GM21717 (cell line): ENCODE measurements around the gene UACA.
"Not testable (repeated sequence)": the region's sequence is repeated elsewhere in the genome, so short reads cannot be mapped to it uniquely, and the experiment has no call there.

Source experiments
- ATAC-seq: cut with Tn5 transposase; IDR thresholded peaks from one replicate; pipeline ENCODE4 v1.9.1; 2021; ENCODE audit warnings: mild to moderate bottlenecking, moderate library complexity; ENCODE audit not compliant: unreplicated experiment

The UACA gene

DNA sequence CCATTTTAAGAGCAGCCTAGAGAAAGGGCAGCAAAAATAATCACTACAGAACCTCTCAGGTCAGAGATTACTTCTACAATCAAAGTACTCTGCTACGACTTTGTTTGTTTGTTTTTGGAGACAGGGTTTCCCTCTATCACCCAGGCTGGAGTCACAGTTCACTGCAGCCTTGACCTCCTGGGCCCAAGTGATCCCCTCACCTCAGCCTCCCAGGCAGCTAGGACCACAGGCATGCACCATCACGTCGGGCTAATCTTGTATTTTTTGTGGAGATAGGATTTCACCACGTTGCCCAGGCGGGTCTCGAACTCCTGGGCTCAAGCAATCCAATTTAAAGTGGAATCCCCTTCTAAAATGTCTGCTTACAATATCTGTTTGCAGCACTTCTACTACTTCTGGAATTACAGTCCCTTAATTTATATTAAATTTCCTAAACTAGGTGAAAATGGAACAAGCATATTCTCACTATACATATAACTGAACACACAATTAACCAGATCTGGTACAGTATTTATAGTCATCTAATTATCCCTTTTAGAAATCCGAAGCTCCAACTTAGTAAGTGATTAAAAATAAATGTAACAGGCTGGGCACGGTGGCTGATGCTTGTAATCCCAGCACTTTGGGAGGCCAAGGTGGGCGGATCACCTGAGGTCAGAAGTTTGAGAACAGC lies 4.4 kb downstream of the UACA start:
- ATAC-seq = no peak

DNA sequence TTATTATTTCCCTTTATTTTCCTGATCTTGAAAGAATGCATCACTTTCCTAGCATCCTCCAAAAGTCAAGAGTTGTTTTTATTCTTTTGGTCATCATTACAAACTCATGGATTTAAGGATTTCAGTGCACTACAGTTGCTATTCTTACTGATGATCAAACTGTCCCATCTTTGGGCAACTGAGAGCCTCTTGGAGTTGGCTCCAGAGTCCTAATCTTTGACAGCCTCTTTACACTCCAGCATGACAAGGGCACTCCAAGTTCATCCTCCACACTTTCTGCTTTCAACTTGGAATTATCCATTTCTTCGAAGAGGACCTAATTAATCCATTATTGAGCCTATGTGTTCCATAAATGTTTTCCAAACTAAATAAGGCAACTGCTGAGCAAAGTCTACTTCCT lies 5.7 kb downstream of the UACA start:
- ATAC-seq = no peak

DNA sequence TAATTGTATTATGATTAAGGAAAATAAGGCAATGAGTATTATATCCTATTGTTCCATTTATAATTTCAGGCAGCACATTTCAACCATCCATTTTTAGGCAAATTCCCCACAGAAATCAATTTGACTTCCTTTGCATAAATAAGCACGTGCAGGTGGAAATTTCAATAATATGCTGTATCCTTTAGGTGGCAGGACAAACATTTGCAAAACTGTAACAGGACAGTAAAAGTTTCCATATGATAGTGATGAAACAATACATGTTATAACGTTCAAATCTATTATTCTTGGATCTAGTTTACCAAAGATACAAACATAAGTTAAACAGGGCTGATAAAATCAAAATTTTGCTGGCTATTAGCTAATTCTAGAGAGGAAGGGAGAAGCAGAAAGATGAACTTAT lies 8.5 kb downstream of the UACA start:
- no peak for ATAC-seq

DNA sequence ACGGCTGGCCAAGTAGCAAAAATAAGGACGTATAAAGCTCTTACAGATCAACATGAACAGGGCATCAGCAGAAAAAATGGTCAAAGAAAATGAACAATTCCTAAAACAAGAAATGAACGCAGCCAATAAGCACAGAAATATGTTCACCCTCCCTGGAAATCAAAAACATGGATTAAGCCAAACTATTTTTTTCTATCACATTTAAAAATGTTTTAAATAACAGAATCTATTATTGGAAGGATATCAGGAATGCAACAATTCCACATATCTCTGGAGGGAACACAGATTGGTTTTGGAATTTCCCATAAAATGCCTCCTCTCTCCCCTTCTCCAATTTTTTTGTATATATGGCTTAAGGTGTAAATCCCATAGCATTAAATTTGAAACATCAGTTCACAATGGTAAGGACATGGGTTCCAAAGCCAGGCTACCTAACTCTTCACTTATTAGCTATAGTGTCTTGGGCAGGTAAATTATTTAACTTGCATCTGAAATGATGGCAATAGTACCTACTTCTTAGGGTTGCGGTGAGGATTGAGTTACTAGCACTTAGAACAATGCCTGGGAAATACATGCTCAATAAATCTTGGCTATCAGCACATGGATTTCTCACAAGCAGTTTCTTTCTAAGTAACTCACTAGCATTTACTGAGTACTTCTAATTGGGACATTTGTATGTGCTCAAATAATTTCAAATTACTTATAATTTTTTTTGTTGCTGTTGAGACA lies 10.1 kb downstream of the UACA start:
- ATAC-seq = no peak

DNA sequence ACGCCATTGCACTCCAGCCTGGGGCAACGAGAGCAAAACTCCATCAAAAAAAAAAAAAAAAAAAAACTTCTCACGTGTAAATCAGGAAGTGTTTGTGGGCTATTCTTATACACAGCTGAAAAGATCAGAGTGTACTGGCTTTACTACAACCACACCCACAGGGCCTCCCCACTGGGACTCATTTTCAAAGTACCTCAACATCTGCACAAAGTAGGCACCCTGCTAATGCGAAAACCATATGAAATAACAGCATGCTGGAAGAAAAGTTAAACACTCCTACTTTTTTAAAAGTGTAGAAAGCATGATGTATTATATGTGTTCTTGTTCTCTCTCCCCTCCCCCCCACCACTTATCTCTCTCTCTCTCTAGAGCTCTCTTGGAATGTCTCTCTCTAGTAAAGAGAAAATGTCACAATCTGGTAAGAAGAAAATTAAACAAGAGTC lies 11.1 kb downstream of the UACA start:
- no peak for ATAC-seq

DNA sequence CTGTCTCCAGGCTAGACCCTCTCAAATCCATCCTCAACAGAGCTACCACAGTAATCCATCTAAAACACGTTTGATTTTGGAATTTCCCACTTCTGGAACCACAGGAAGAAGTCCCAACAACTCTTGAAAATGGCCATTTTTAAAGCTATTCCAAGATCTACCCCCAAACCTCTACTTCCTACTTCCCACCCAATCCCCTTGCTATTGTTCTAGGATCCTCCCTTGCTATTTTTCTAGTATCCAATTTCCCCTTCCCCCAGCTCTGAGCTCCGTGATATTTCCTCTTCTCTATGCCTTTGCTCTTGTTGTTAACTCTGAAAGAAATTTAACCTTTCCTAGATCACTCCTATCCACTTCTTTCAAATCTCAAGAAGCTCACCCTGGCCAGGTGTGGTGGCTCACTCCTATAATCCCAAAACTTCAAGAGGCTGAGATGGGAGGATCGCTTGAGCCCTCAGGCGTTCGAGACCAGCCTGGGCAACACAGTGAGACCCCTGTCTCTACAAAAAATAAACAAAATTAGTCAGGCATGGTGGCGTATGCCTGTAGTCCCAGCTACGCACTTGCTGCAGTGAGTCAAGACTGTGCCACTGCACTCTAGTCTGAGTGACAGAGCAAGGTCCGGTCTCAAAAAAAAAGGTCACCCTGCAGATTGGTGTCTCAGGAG lies 13.0 kb downstream of the UACA start:
- no peak for ATAC-seq

DNA sequence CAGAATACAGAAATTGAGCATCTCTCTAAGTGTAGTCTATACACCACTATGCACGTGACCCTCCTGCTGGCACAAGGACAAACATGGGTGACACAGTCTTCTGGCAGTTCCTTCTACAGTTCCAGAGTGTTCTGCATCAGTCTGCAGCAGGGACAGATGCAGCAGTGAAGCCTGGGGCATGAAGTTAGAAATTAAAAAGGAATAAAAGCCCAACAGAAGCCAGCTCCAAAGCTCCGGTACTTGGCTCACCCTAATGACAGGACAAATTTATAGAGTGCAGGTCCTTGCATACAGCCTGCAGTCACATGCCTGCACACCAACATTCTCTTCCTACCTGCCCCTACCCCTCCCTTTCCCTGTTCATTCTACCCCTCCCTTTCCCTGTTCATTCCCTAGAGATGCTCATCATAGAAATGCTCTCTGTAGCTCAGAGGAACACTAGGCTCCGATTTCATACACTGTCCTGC lies 15.0 kb downstream of the UACA start:
- ATAC-seq = no peak

DNA sequence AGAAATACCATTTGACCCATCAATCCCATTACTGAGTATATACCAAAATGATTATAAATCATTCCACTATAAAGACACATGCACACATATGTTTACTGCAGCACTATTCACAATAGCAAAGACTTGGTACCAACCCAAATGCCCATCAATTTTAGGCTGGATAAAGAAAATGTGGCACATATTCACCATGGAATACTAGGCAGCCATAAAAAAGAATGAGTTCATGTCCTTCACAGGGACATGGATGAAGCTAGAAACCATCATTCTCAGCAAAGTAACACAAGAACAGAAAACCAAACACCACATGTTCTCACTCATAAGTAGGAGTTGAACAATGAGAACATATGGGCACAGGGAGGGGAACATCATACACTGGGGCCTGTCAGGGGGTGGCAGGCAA lies 16.8 kb downstream of the UACA start:
- ATAC-seq = not testable (repeated sequence)

DNA sequence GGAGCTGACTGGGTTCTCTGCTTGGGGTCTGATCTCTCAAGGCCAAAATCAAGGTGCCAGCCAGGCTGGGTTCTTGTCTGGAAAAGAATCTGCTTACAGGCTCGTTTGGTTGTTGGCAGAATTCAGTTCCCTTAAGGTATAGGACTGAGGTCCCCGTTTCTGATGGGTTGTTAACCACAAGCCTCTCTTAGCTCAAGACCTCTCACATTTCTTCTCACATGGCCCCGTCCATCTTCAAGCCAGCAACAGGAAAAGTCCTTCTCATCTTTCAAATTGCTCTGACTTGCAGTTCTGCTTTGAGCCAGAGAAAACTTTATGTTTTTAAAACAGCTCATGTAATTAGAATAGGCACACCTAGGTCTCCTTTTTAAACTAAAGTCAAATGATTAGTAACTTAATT lies 20.4 kb downstream of the UACA start:
- ATAC-seq = no peak

DNA sequence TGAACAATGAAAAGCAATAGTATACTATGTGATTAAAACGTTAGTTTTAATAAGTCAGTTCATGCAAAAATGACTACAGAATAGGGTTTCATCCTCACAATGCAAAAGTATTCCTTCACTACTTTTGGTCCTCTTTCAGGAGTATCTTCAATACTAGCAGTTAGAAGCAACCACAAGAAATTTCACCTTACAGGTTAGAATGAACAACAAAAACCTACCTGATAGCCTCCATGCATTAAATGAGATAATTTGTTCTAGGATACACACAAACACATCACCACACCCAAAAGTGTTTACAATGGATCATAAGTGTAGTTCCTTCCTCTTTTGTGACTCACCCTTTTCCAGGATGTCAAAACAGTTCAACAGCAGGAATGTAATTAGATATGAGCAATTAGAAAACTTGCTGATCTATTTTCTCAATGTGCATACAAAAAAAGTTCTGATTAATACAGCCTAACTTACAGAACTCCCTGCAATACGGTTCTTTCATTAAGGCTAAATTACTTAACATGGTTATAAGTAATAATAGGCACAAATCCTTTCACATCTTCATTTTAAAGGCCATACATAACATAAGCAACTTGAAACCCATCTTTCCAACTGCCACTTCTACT lies 21.6 kb downstream of the UACA start:
- no peak for ATAC-seq

DNA sequence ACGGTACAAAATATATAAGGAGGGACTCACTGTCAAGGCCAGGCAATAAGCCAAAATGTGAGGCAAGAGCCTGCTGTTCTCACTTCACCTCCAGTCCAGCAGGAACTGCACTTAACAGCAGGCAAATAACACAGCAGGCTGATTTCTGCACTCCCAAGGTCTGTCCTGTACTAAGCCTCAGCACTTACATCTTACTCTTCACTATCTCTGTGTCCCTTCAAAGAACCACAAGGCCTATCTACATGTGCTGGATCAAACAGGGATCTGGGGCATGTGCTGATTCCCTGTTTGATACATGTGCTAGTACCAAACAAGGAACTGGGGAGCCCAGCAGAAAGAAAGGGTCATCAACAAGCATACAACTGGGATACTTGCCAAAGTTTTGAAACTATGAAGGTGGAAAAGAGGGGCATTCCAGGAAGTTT lies 22.2 kb downstream of the UACA start:
- ATAC-seq = no peak

DNA sequence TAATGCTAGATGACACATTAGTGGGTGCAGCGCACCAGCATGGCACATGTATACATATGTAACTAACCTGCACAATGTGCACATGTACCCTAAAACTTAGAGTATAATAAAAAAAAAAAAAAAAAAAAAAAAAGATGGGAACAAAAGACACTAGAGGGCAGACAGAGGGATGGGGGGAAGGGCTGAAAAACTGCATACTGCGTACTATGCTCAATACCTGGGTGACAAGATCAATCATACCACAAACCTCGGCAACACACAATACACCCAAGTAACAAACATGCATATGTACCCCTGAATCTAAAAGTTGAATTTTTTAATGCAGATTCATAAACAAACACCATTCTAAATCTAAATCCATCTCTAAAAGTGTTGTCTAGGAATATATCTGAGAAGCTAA lies 28.3 kb downstream of the UACA start:
- not testable (repeated sequence) for ATAC-seq

DNA sequence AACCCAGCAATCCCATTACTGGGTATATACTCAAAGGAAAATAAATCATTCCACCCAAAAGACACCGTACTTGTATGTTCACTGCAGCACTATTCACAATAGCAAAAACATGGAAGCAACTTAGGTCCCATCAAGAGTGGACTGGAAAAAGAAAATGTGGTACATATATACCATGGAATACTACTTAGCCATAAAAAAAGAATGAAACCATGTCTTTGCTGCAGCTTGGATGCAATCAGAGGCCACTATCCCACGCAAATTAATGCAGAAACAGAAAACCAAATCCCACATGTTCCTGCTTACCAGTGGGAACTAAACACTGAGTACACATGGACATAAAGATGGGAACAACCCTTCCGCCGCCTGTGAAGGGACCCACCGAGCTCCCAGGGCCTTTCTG lies 34.2 kb downstream of the UACA start:
- ATAC-seq = no peak

DNA sequence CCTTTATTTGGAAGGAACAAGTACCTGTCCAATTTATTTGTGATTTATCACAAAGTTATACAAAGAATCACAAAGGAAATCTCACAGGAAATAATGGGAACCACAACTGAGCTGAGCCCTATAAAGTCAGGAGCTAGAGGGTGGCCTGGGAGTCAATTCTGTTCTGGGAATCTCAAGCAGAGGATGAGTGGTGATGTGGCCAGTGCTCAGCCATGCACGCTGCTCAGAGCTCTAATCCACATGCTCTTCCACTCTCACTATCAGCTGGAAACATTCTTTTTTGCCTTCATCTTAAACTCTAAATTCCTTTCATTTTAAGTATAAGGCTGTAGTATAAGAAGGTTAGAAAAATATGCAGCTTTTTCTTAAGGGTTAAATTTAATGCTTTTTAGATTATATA lies 36.6 kb downstream of the UACA start:
- ATAC-seq = no peak

DNA sequence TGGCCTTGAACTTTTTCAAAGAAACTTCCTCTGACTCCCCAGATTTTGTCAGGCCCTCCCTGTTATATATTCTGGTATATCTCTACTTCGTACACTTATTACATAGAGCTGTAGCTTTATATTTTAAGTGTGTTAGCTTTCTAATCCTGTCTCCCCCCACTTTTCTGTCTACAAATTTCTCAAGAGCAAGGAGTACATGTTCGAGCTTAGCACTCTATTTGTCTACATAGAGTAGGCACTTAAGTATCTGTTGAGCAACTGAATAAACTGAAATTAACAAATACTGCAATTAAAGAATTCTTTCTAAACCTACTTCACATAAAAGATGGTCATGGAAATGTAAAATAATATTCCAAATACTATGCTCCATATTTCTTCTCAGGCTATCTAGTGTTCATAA lies 39.4 kb downstream of the UACA start:
- no peak for ATAC-seq

DNA sequence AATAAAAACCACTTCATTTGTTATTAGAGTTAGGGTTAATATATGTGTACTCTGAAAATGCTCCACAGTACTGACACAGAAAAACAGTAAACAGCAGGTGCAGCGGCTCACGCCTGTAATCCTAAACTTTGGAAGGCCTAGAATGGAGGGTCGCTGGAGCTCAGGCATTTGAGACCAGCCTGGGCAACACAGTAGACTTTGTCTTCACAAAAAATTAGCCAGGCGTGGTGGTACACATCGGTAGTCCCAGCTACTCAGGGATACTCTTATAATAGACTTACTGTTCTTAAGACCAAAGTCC lies 40.3 kb downstream of the UACA start:
- ATAC-seq = no peak

DNA sequence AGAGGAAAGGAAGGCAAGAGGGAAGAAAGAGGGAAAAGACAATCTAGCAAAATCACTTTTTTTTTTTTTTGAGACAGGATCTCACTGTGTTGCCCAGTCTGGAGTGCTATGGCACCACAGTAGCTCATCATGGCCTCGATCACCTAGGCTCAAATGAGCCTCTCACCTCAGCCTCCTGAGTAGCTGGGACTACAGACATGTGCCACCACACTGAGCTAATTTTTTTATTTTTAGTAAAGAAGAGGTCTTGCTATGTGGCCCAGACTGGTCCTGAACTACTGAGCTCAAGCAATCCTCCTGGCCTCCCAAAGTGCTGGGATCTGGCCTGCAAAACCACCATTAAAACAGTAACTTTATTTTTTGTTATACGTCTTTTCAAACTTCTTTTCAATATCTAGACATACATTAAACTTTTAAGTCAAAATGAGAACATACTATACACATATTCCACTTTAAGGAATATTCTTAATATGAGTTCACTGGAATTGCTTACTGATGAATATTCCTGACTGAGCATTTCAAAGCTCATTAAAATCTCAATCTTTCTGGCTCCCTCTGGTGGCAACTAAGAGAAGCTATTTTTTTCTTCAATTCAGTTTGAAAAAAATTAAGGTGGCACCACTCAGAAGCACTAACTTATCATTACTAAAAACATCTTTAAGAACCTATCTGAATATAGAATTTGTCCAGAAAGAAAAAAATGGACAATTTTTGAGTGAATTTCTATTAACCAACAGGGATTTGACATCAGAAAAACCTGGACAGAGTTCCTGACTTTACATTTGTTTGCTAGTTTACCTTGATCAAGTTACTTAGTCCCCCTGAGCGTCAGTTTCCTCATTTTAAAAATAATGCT lies 40.9 kb downstream of the UACA start:
- ATAC-seq = no peak

DNA sequence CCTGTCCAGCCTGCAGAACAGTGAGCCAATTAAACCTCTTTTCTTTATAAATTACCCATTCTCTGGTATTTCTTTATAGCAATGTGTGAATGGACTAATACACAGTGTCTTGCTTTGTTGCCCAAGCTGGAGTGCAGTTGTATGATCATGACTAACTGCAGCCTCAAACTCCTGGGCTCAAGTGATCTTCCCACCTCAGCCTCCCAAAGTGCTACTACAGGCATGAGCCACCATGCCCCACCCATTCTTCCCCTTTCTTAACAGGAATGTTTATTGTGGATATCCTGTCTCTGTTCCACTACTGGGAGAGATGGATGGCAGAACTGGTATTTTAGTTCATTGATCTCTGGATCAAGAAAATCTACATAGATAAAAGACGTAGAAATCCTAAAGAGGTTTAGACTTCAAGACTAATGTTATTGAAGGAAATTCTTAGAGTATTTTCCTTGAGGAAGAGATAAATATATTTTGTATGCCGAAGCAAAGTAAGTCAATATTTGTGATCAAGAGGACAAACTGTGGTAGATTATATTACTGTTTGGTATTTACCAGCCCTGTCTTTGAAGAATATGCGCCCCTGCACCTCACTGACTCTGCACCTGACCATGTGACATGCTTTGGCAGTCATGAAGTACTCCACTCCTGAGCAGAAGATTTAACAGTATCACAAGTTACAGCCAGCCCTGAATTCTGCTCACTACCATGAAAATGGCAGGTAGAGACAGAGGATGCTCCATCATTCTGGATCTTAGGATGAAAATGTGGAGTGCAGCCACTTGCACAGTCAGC lies 42.9 kb downstream of the UACA start:
- ATAC-seq = no peak

DNA sequence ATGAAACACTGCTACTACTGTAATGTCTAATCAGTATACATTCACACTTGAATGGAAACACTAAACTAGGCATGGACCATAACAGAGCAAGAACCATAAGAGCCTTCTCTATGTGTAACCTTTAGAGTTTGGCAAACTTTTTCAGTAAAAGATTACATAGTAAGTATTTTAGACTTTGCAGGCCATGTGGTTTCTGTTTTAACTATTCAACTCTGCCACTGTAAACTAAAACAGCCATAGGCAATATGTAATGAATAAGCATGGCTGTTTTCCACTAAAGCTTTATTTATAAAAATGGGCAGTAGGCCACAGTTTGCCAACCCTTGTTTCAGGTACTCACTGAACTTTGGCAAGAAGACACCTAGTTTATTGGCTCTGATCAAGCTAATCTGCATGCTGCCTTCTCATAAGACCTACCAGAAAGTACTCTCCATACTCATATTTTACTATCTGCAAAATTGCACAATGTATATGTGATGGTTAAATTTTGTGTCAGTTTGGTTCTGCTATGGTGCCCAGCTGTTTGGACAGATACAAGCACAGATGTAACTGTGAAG lies 46.0 kb downstream of the UACA start:
- no peak for ATAC-seq
